Measurements from ENCODE around the gene RNF166. TPM values are rescaled to one million over a fixed set of nuclear protein-coding genes. Genes with fewer than 3 reads are reported as not detected.

The RNF166 gene
- total RNA-seq, 1 donor from 2014 or later, result 29.9 TPM

DNA sequence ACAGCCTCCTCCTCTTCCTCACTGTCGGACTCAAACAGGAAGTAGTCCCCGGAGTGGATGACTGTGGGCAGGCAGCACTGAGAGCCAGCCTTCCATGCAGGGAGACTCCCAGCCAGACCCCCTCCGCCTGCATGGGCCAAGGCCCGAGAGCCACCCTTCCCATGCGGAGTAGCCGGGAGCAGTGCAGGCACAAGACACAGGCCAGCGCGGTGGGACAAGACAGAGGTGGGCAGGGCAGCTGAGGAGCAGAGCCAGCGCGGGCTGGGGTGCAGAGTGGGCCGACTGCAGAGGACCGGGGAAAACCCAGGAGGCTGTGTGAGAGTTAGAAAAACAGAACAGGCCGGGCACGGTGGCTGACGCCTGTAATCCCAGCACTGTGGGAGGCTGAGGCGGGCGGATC lies 17.7 kb upstream of the RNF166 start:
- no peak for DNase-seq (ENCODE audit: low spot score)

DNA sequence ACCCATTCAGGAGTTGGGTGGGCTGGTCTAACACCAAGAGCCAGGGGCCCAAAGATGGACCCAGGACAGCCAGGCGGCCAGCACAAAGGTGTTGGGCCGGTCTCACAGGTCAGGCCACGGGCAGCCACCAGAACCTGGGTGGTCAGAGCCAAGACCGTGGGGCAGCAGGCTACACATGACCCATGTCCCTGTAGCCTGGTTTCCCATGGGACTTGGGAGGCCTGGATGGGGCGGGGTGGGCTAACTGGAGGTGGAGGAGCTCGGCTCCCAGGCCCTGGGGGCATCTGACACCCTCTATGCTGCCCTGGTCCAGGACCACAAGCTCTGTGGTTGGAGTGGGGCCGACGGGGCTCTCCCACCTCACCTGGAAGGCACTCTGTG lies 17.3 kb upstream of the RNF166 start:
- no peak for DNase-seq (ENCODE audit: low spot score)

DNA sequence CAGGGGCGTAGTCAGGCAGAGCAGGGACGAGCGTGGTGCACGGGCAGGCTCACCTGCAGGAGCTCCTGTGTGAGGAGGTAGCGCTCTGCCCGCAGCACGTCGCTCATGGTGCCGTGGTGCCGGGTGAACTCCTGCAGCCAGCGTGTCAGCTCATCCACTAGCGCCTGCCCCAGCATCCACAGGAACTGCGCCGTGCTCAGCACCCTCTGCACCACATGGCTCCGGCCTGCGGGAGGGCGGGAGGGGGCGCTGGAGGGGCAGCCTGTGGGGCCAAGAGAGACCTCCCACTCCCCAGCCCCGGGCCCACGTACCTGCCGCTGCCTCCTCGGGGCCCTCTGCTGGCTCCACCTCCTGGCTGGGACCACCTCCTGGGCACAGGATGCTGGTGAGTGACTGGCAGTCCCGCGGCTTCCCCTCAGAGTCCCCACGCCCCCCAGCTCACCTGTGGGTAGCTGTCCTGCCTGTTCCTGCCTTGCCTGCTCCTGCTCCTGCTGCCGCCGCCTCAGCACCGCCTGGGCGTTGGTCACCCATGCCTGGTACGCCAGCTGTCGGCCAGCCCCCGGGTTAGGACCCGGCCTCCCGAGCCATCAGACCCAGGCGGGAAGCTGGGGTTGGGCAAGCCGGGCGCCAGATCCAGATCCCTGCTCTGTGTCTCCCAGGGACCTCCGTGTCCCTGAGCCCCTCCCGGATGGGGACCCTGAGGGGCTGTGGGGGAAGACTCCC lies 16.7 kb upstream of the RNF166 start:
- DNase-seq (ENCODE audit: low spot score), result no peak

- DNase-seq (ENCODE audit: low spot score), result no peak
Measured at GRCh38 chr16:88721815-88722755, 15.9 kb upstream of the RNF166 start.

DNA sequence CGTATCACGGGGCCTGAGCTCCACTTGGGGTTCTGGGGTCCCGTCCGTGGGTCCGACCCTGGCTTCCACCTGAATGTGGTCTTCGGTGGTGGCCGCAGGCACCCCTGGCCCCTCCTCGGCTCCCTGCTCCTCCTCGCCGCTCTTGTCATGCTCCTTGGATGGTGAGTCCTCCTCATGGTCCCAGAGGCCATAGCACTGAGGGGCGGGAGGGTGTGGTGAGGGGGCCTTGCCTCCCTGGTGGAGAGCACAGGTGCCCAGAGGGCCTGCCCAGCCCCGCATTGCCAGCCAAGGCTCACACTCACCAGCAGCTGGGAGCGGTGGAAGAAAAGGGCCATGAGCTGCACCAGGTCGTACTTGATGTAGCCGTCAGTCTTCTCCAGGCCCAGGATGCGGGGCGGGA lies 15.0 kb upstream of the RNF166 start:
- no peak for DNase-seq (ENCODE audit: low spot score)

DNA sequence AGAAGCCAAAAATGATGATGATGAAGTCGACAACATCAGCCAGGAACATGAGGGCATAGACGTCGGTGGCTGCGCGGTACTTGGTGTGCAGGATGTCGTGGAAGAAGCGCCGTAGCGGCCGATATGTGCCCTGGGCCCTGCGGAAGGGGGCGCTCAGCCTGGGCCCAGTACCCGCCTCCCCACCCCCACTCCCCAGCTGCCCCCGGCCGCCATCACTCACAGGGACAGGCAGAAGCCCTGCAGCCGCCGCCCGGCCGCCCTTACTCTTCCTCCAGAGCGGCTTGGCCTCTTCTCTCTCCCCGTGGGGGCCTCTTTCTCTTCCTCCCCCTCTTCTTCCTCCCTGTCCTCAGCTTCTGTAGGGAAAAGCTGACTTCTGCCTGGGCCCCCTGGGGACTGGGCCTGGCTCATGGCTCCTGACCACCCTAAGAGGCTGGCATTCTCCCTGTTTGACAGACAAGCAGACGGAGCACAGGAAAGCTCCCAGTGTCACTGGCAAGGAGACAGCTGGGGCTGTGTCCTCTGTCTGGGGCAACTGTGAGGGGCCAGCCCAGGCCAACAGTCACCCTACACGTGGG lies 14.3 kb upstream of the RNF166 start:
- DNase-seq (ENCODE audit: low spot score), result no peak

DNA sequence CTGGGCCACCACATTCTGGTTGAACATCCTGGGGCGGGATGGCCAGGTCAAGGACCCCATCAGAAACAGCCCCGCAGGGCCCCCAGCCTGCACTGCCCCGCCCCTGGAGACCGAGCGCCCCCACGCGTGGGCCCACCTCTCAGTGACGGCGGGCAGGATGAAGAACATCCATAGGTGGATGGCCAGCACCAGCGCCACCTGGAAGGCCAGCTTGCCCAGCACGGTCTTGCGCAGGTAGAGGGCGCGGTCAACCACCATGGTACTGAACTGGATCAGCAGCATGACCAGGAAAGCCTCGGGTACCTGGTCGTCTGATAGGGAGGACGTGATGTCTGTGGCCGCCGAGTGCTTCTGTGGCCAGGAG lies 13.7 kb upstream of the RNF166 start:
- no peak for DNase-seq (ENCODE audit: low spot score)

DNA sequence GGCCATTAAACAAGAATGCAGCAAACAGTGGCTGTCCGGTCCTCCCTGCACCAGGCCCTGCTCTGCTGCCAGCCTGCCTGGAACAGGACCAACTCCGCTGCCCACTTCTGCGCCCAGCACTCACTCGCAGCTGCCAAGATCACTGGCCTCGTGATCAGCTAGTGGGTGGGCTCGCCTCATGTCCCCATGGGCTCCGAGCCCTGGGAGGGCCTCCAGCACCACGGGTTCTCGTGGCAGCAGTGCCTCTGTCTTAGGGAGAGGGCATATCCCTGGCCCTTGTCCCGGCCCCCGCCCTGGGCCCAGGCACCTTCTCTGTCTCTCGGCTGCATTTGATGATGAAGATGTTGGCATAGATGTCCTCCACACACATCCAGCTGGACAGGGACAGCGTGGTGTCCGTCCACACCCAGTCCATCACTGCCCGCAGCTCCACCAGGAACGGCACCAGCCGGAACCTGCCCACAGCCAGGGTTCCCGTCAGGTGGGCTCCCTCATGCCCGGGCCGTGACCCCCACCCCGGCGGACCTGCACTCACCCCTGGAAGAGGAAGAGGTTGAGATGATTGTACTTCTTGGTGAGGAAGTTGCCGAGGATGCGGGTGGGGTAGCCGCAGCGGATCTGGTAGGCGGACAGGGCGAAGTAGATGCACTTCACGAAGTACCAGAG lies 13.2 kb upstream of the RNF166 start:
- DNase-seq (ENCODE audit: low spot score), result no peak

DNA sequence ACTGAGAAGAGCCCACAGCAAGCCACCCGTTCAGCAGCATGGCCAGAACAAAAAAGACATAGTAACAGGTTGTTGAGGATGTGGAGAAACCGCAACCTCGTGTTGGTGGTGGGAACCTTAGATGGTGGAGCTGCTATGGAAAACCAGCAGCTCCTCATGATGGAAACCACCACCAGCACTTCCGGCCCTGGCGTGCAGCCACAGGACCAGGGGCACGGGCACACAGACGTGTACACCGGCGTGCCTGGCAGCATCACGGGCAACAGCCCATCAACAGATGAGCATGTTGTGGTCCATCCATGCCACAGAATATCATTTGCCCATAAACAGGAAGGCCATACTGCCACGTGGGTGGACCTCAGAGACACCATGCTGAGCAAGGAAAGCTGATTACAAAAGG lies 12.0 kb upstream of the RNF166 start:
- no peak for DNase-seq (ENCODE audit: low spot score)

GRCh38 chr16:88716601-88717001 lies 10.4 kb upstream of the RNF166 start:
- no peak for DNase-seq (ENCODE audit: low spot score)

- no peak for DNase-seq (ENCODE audit: low spot score)
Measured at GRCh38 chr16:88716201-88716600, 10.0 kb upstream of the RNF166 start.

GRCh38 chr16:88715312-88716190 lies 9.3 kb upstream of the RNF166 start:
- no peak for DNase-seq (ENCODE audit: low spot score)

GRCh38 chr16:88714420-88715302 lies 8.5 kb upstream of the RNF166 start:
- DNase-seq (ENCODE audit: low spot score), result no peak

DNA sequence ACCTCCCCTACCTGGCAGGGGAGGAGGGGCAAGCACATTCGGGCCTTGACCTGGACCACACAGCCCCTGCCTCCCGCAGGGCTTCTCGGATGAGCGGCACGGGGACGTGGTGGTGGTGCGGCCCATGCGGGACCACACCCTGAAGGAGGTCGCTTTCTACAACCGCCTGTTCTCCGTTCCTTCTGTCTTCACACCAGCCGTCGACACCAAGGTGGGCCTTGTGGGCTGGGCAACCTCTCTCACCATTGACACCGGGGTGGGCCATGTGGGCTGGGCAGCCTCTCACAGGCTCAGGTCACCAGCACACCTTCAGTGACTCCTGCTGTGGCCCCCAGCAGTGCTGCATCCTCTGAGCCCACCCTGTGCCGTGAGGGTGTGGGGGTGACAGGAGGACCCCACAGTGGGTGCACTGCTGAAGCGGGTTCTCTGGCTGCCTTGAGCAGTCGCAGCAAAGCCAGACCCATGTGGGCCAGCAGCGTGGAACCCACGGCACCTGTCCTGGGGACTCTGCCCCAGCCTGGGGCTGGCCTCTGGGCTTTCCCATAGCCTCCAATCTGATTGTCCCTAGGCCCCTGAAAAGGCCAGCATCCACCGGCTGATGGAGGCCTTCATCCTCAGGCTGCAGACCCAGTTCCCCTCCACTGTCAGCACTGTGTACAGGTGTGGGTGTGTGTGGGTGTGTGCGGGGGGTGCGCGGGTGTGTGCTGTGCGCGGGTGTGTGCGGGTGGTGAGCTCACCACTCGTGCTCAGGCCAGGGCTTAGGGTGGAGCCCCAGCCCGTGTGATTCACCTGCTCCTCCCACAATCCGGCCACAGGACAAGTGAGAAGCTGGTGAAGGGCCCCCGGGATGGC lies 7.6 kb upstream of the RNF166 start:
- no peak for DNase-seq (ENCODE audit: low spot score)

GRCh38 chr16:88713054-88713453 lies 6.8 kb upstream of the RNF166 start:
- no peak for DNase-seq (ENCODE audit: low spot score)

DNA sequence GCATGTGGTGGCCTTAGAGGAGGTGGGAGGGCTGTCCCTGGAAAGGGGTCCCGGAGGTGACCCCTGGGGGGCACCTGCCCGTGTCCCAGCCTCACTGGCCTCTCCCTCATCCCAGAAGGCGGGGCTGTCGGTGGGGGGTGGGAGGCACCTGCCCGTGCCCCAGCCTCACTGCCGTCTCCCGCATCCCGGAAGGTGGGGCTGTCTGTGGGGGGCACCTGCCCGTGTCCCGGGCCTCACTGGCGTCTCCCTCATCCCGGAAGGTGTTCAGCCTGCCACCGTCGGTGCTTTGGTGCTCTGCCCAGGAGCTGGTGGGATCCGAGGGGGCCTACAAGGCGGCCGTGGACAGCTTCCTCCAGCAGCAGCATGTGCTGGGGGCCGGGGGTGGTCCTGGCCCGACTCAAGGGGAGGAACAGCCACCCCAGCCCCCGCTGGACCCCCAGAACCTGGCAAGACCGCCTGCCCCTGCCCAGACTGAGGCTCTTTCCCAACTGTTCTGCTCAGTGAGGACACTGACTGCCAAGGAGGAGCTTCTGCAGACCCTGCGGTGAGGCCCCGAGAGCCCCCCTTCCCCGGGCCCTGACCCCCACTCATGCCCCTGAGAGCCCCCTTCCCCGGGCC lies 6.3 kb upstream of the RNF166 start:
- no peak for DNase-seq (ENCODE audit: low spot score)

GRCh38 chr16:88711750-88712340 lies 5.6 kb upstream of the RNF166 start:
- DNase-seq (ENCODE audit: low spot score), result no peak

GRCh38 chr16:88710556-88710955 lies 4.3 kb upstream of the RNF166 start:
- no peak for DNase-seq (ENCODE audit: low spot score)
